Ovary (tissue), 9 donors: ENCODE results near the gene EVA1B. TPM values are rescaled to one million over a fixed set of nuclear protein-coding genes. Genes with fewer than 3 reads are reported as not detected.

ENCODE experiments used
- DNase-seq, 5 donors: peaks; one replicate each; pipeline ENCODE4 v3.0.0-alpha.2; 2019 to 2020
- H3K27ac ChIP-seq, 2 donors: fragments of 200-600 bp; one replicate each; pipeline versions ENCODE4 v1.5.1 to v1.8.0; 2019 to 2022
- H3K27me3 ChIP-seq: fragments of 200-600 bp; one replicate; pipeline ENCODE4 v1.8.0; 2022
- H3K36me3 ChIP-seq: fragments of 200-600 bp; sonication (generic); one replicate; pipeline ENCODE4 v1.5.1; 2019
- H3K4me1 ChIP-seq: one replicate; pipeline ENCODE4 v1.8.1; 2013; ENCODE audit warnings: mild to moderate bottlenecking, moderate library complexity; ENCODE audit not compliant: insufficient read depth
- H3K4me3 ChIP-seq: fragments of 200-600 bp; sonication (generic); one replicate; pipeline ENCODE4 v1.5.1; 2017
- H3K9me3 ChIP-seq, 2 donors: fragments of 200-600 bp in 1 of 2; sonication (generic) in 1 of 2; one replicate each; pipeline versions ENCODE4 v1.5.1 to v1.8.1; 2013 to 2019; ENCODE audit warnings: mild to moderate bottlenecking in 1 of 2, moderate library complexity in 1 of 2
- CTCF ChIP-seq, 3 donors: fragments of 450-650 bp in 2 of 3; fragments of 200-600 bp in 1 of 3; IDR thresholded peaks; one replicate each; pipeline versions ENCODE4 v1.5.1 to v1.8.0; 2016 to 2022; ENCODE audit warnings: antibody characterized with exemption in 3 of 3, mild to moderate bottlenecking in 1 of 3
- EP300 ChIP-seq: sonication (generic); formaldehyde crosslinking; IDR thresholded peaks from one replicate; pipeline ENCODE4 v1.6.1; 2017; ENCODE audit warnings: antibody characterized with exemption
- POLR2A ChIP-seq: fragments of 450-650 bp; IDR thresholded peaks from one replicate; pipeline ENCODE4 v1.6.1; 2017; ENCODE audit warnings: antibody characterized with exemption, mild to moderate bottlenecking, moderate library complexity
- WGBS, 3 donors: extraction: QIAGEN DNeasy Blood & Tissue Kit in 1 of 3; methylation state at CpG; one replicate each; pipeline versions ENCODE4 v1.1.5 to v1.1.7; 2013 to 2017; 5-methylcytosine and 5-hydroxymethylcytosine counted together
- intact Hi-C, 4 donors: fragments of 100-400 bp; cut with DNase I; formaldehyde crosslinking; loops; one replicate each; pipeline versions ENCODE4 v1.11.0 to v1.15.1; 2022 to 2023
- polyA plus RNA-seq, 2 donors: library from polyadenylated mRNA; stranded (reverse); fragments of 200-250 nt in 1 of 2; fragments of 350-450 nt in 1 of 2; fragmentation: Illumina TruSeq in 1 of 2; extraction: RNeasy Lipid Tissue Mini Kit (QIAGEN cat#74804) in 1 of 2; gene quantifications; one replicate each; pipeline ENCODE4 v1.2.3, GENCODE V29; 2013 to 2014
- total RNA-seq, 7 donors: library from RNA; depleted of rRNA in 2 of 7; stranded (reverse); fragments of >200 nt in 2 of 7; fragmentation: NEBNext Ultra II Directional in 3 of 7; extraction: Animal tissue kit (Norgen Biotek cat#: 25700) in 3 of 7; gene quantifications; one replicate each; pipeline versions ENCODE4 v1.1.0 to v1.2.4, GENCODE V29; 2016 to 2023
- donor health status: DM: no; HTN: no; CAD: no; lungs with moderate emphysema.
- donor health status: DM: no; HTN: no; CAD: no.
- donor health status: Bipolar disorder and iron deficiency.
- donor health status: DM: yes; HTN: yes; CAD: no.
- donor health status: DM: no; HTN: no; CAD: no.
- donor health status: DM: yes; HTN: yes; CAD: no.

EVA1B gene
- total and polyA plus RNA-seq, 9 donors, result 39.9 to 113 (median 55.4) TPM; not detected in 1

GRCh38 chr1:36328713-36329112 is 5.3 kb upstream of the EVA1B start:
- WGBS, 3 donors, result 70 to 75% (median 73%) methylated on average over 6 of the region's 6 CpGs
- Histone ChIP-seq H3K27ac (no peak overlapping the region), H3K27me3 (no peaks in the 10 kb centered on the region), H3K9me3 (no peaks in the 10 kb centered on the region), H3K36me3 (no peaks in the 10 kb centered on the region), H3K4me1 (peaks cover 6% of the 10 kb centered on the region), H3K4me3 (no peak overlapping the region)
- intact Hi-C loops, result no loop called here
- TF ChIP-seq POLR2A, result no peak
- no peak for TF ChIP-seq EP300
- TF ChIP-seq CTCF (IDR thresholded peaks at IDR 0.05), result no peak
- DNase-seq, result peak in 1 of 5 donors; percentile 35

DNA sequence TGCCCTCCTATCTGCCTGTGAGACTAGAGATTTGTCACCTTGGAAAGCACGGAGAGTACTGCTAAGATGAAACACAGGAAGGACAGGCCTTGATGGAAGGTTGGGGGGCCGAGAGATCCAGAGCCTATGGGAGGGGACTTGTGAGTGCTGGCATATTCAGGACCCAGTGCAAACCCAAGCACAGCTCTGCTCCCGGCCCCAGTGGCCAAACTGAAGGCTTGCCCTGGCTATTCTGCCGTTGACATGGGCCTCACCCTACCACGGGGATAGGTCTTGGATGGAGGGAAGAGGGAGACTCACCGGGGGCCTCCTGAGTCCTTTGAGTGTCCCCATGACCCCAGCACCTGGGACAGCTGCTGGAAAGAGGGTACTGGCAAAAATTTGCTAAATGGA is 4.6 kb upstream of the EVA1B start:
- TF ChIP-seq EP300, result no peak
- Histone ChIP-seq H3K4me1 (peaks cover 6% of the 10 kb centered on the region), H3K9me3 (no peaks in the 10 kb centered on the region), H3K27me3 (no peaks in the 10 kb centered on the region), H3K4me3 (no peak overlapping the region), H3K36me3 (no peaks in the 10 kb centered on the region), H3K27ac (no peak overlapping the region)
- intact Hi-C loops, result no loop called here
- WGBS, 3 donors, result 83 to 92% (median 84%) methylated on average over 6 of the region's 6 CpGs
- DNase-seq, result no peak

- Histone ChIP-seq H3K9me3 (no peaks in the 10 kb centered on the region), H3K4me3 (no peak overlapping the region), H3K27me3 (no peaks in the 10 kb centered on the region), H3K4me1 (peaks cover 6% of the 10 kb centered on the region), H3K27ac (no peak overlapping the region), H3K36me3 (no peaks in the 10 kb centered on the region)
- DNase-seq, result no peak
- 78 to 89% (median 85%) methylated on average over 9 of the region's 9 CpGs for WGBS, 3 donors
- intact Hi-C loops, result no loop called here
- no peak for TF ChIP-seq EP300
- TF ChIP-seq POLR2A, result no peak
- TF ChIP-seq CTCF (IDR thresholded peaks at IDR 0.05), result no peak
These were observed 4.1 kb upstream of the EVA1B start for GRCh38 chr1:36327421-36328087.

- no peak for TF ChIP-seq POLR2A
- TF ChIP-seq EP300, result no peak
- no peak for TF ChIP-seq CTCF (IDR thresholded peaks at IDR 0.05)
- intact Hi-C loops, result no loop called here
- H3K27ac ChIP-seq, result no peak overlapping the region
- no peaks in the 10 kb centered on the region for H3K9me3 ChIP-seq
- H3K4me3 ChIP-seq, result no peak overlapping the region
- WGBS, 3 donors, result 54 to 60% (median 56%) methylated on average over 6 of the region's 6 CpGs
- H3K27me3 ChIP-seq, result no peaks in the 10 kb centered on the region
- peak in 2 of 5 donors; percentile 35 to 60 for DNase-seq
- peaks cover 11% of the 10 kb centered on the region for H3K4me1 ChIP-seq
- H3K36me3 ChIP-seq, result no peaks in the 10 kb centered on the region
These were observed 3.1 kb upstream of the EVA1B start for GRCh38 chr1:36326499-36326898.

DNA sequence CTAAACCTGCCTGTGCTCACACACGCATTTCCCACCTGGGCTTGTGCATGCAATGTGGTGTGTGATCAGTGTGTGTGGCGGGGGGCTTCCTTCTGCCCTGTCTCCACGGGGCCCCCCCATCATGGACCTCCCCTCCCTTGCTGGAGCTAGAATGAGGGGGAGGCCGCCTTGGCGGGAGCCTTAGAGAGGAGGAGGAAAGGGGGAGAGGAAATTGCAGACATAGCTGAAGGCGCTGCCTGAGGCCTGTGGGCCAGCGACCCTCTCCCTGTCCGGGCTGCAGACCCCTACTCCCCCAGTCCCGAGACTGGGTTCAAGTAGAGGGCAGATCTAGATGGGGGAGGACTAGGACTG is 883 bp upstream of the EVA1B start:
- Histone ChIP-seq H3K4me1 (peaks cover 16% of the 10 kb centered on the region), H3K27ac (peak overlapping the region; percentile 72 to 98), H3K36me3 (no peaks in the 10 kb centered on the region), H3K27me3 (no peaks in the 10 kb centered on the region), H3K4me3 (peak overlapping the region; percentile 65), H3K9me3 (no peaks in the 10 kb centered on the region)
- peak in 1 of 5 donors; percentile 57 for DNase-seq
- WGBS, 3 donors, result 3 to 10% (median 6%) methylated on average over 9 of the region's 9 CpGs
- intact Hi-C loops, result loop anchor here in 3 of 4 donors (5.0 kb wide), 3 partner anchors 43 to 63 kb away; partner anchors contain the start of gene STK40 (in 1 of the 3)
- no peak for TF ChIP-seq CTCF (IDR thresholded peaks at IDR 0.05)
- no peak for TF ChIP-seq EP300
- TF ChIP-seq POLR2A, result no peak
